ENCODE measurements around the gene TBX2.

GRCh38 chr17:61381537-61381936 is 18.1 kb upstream of the TBX2 start:
- TF ChIP-seq CTCF (optimal IDR thresholded peaks at IDR 0.05 in 1 of 3, IDR thresholded peaks at IDR 0.05 in 1 of 3, conservative IDR thresholded peaks at IDR 0.05 in 1 of 3; ENCODE audit: extremely low read depth in 1 of 3, insufficient read depth in 2 of 3, low read length in 3 of 3) (no peak), EZH2 (IDR thresholded peaks at IDR 0.05; ENCODE audit: low read length) (no peak)

Measured in keratinocyte (primary cell).